ENCODE results near the gene MAST4. TPM values are rescaled to one million over a fixed set of nuclear protein-coding genes. Genes with fewer than 3 reads are reported as not detected.

The MAST4 gene
- total and polyA plus RNA-seq, 4 donors: 3.7 to 9.5 (median 6.5) TPM

GRCh38 chr5:66814146-66814991, 218.2 kb downstream of the MAST4 start:
- Histone ChIP-seq H3K27me3 (ENCODE audit: control insufficient read depth in 4 of 4, insufficient read depth in 4 of 4, low read length in 3 of 4) (no peaks in the 10 kb centered on the region), H3K36me3 (ENCODE audit: control insufficient read depth in 4 of 4, insufficient read depth in 3 of 4, low read depth in 1 of 4, low read length in 3 of 4) (no peaks in the 10 kb centered on the region), H3K27ac (ENCODE audit: low read depth in 1 of 2, low read length in 2 of 2) (no peak overlapping the region), H3K4me1 (ENCODE audit: control insufficient read depth in 4 of 4, insufficient read depth in 4 of 4, low read length in 3 of 4) (peaks cover 2 to 15% (median 9%) of the 10 kb centered on the region in 4 donors), H3K4me3 (ENCODE audit: low read depth in 1 of 3, low read length in 3 of 3) (no peak overlapping the region), H3K9ac (ENCODE audit: low read depth in 1 of 2, low read length in 2 of 2) (no peak overlapping the region), H3K9me3 (ENCODE audit: control insufficient read depth in 4 of 4, low read length in 3 of 4) (no peaks in the 10 kb centered on the region)
- TF ChIP-seq RAD21 (IDR thresholded peaks at IDR 0.05) (peak; percentile 73 to 86), FOXA1 (IDR thresholded peaks at IDR 0.05) (no peak), CTCF (IDR thresholded peaks at IDR 0.05; ENCODE audit: low read depth, low read length, missing input control) (peak; percentile 53), YY1 (IDR thresholded peaks at IDR 0.05) (no peak), SP1 (IDR thresholded peaks at IDR 0.05) (no peak), FOXA2 (IDR thresholded peaks at IDR 0.05) (no peak)
- no peak for DNase-seq (ENCODE audit: low spot score)
- WGBS: 55% methylated on average over 6 of the region's 6 CpGs

- Histone ChIP-seq H3K9ac (ENCODE audit: low read depth in 1 of 2, low read length in 2 of 2) (no peak overlapping the region), H3K27me3 (ENCODE audit: control insufficient read depth in 4 of 4, insufficient read depth in 4 of 4, low read length in 3 of 4) (no peaks in the 10 kb centered on the region), H3K4me3 (ENCODE audit: low read depth in 1 of 3, low read length in 3 of 3) (no peak overlapping the region), H3K36me3 (ENCODE audit: control insufficient read depth in 4 of 4, insufficient read depth in 3 of 4, low read depth in 1 of 4, low read length in 3 of 4) (no peaks in the 10 kb centered on the region), H3K9me3 (ENCODE audit: control insufficient read depth in 4 of 4, low read length in 3 of 4) (no peaks in the 10 kb centered on the region), H3K27ac (ENCODE audit: low read depth in 1 of 2, low read length in 2 of 2) (peak overlapping the region in 1 of 2 donors; percentile 51), H3K4me1 (ENCODE audit: control insufficient read depth in 4 of 4, insufficient read depth in 4 of 4, low read length in 3 of 4) (peaks cover 2 to 18% (median 10%) of the 10 kb centered on the region in 4 donors)
- TF ChIP-seq ZBTB33 (IDR thresholded peaks at IDR 0.05) (no peak), CTCF (IDR thresholded peaks at IDR 0.05; ENCODE audit: low read depth, low read length, missing input control) (no peak), SP1 (IDR thresholded peaks at IDR 0.05) (peak; percentile 22), REST (IDR thresholded peaks at IDR 0.05) (no peak), GABPA (IDR thresholded peaks at IDR 0.05 in 1 of 2, conservative IDR thresholded peaks at IDR 0.05 in 1 of 2) (no peak), TAF1 (conservative IDR thresholded peaks at IDR 0.05) (no peak), EGR1 (IDR thresholded peaks at IDR 0.05; ENCODE audit: low read depth in 2 of 2) (peak in 1 of 2 donors; percentile 16), RAD21 (IDR thresholded peaks at IDR 0.05) (peak in 1 of 2 donors; percentile 4), YY1 (IDR thresholded peaks at IDR 0.05) (peak; percentile 67), ATF3 (IDR thresholded peaks at IDR 0.05) (no peak), HNF4A (conservative IDR thresholded peaks at IDR 0.05) (peak; percentile 50 to 60), RXRA (IDR thresholded peaks at IDR 0.05) (peak; percentile 62 to 70), FOXA2 (IDR thresholded peaks at IDR 0.05) (peak; percentile 27), NR2F2 (IDR thresholded peaks at IDR 0.05) (no peak), JUND (IDR thresholded peaks at IDR 0.05) (no peak)
- no peak for DNase-seq (ENCODE audit: low spot score)
- WGBS: 57% methylated on average over 5 of the region's 5 CpGs
These were observed 222.2 kb downstream of the MAST4 start for GRCh38 chr5:66818304-66818934.

All from liver (tissue), 9 donors.